HepG2 (cell line): ENCODE results near the gene AATF. TPM values are rescaled to one million over a fixed set of nuclear protein-coding genes. Genes with fewer than 3 reads are reported as not detected.

Experiments
- ATAC-seq: fragments of 200-7000 bp; cut with Tn5 transposase; 3 replicates; pipeline ENCODE4 v1.9.1; 2020; ENCODE audit warnings: mild to moderate bottlenecking, moderate library complexity
- BruUV-seq: library from RNA; stranded (reverse); fragments of 400-500 nt; replicated peaks from 2 replicates; lab custom pipeline; 2021; lab: Mats Ljungman, UMichigan
- CTCF ChIA-PET: fragments of 300-600 bp; formaldehyde crosslinking; extraction: SDS; loops from one replicate; lab custom pipeline; 2021; ENCODE audit warnings: low total read pairs, inconsistent platforms, low intra/inter-chr PET ratio; lab: Yijun Ruan, JAX
- POLR2A ChIA-PET: fragments of 350-600 bp; sonication (Branson Sonifier 250); formaldehyde crosslinking; loops from one replicate; lab custom pipeline; 2020; ENCODE audit warnings: antibody characterized with exemption, inconsistent platforms; lab: Yijun Ruan, JAX
- DNase-seq: peaks from one replicate; pipeline ENCODE4 v3.0.0-alpha.2; 2015; ENCODE audit warnings: low spot score
- FAIRE-seq: peaks from 3 replicates; lab custom pipeline; 2011; peaks lifted over from hg19 to GRCh38; lab: Jason Lieb, UNC
- H2AFZ ChIP-seq: one replicate; pipeline ENCODE4 v1.6.1; 2011; ENCODE audit warnings: low read length, inconsistent platforms
- H3K27ac ChIP-seq: fragments of 300-600 bp; 3 replicates; pipeline ENCODE4 v1.8.0; 2011; ENCODE audit warnings: mixed run types, mild to moderate bottlenecking, mixed read lengths, low read length, inconsistent platforms; ENCODE audit not compliant: insufficient read depth; ENCODE audit errors: extremely low read length
- H3K27me3 ChIP-seq, 2 experiments: fragments of 200-600 bp in 1 of 2; 2 replicates in 1 of 2; 3 replicates in 1 of 2; pipeline versions ENCODE4 v1.6.0 to v1.8.0; 2011; ENCODE audit warnings: low read length in 2 of 2, mild to moderate bottlenecking in 2 of 2, moderate library complexity in 2 of 2, inconsistent platforms in 1 of 2; ENCODE audit not compliant: insufficient read depth in 2 of 2, control insufficient read depth in 1 of 2
- H3K36me3 ChIP-seq, 2 experiments: fragments of 200-600 bp in 1 of 2; replicated peaks in 1 of 2; 2 replicates in 1 of 2; 3 replicates in 1 of 2; pipeline versions ENCODE4 v1.5.1 to v1.8.0; 2011; ENCODE audit warnings: low read length in 2 of 2, inconsistent platforms in 1 of 2; ENCODE audit not compliant: insufficient read depth in 2 of 2, control insufficient read depth in 1 of 2
- H3K4me1 ChIP-seq: 2 replicates; pipeline ENCODE4 v1.5.1; 2012; ENCODE audit warnings: low read length, inconsistent platforms; ENCODE audit not compliant: insufficient read depth
- H3K4me2 ChIP-seq: 2 replicates; pipeline ENCODE4 v1.6.0; 2011; ENCODE audit warnings: low read depth, low read length, inconsistent platforms
- H3K4me3 ChIP-seq, 3 experiments: fragments of 200-600 bp in 1 of 3; sonication (generic), shearing (Covaris generic) in 1 of 3; replicated peaks in 1 of 3; 2 replicates each; pipeline ENCODE4 v1.5.1; 2011 to 2016; ENCODE audit warnings: low read length in 3 of 3, inconsistent platforms in 2 of 3, low read depth in 2 of 3, mild to moderate bottlenecking in 2 of 3, control low read depth in 1 of 3, mixed read lengths in 1 of 3; ENCODE audit not compliant: insufficient read depth in 1 of 3
- H3K79me2 ChIP-seq: one replicate; pipeline ENCODE4 v1.6.1; 2011; ENCODE audit warnings: low read length, inconsistent platforms; ENCODE audit not compliant: insufficient read depth
- H3K9ac ChIP-seq: 2 replicates; pipeline ENCODE4 v1.6.0; 2011; ENCODE audit warnings: mild to moderate bottlenecking, low read depth, low read length, inconsistent platforms; ENCODE audit not compliant: insufficient read depth
- H3K9me3 ChIP-seq: 2 replicates; pipeline ENCODE4 v1.5.1; 2012; ENCODE audit warnings: mild to moderate bottlenecking, low read length
- H4K20me1 ChIP-seq: 2 replicates; pipeline ENCODE4 v1.6.0; 2011; ENCODE audit warnings: inconsistent platforms, mild to moderate bottlenecking, low read length, moderate library complexity; ENCODE audit not compliant: insufficient read depth
- AKAP8 ChIP-seq: sonication (generic); formaldehyde crosslinking; IDR thresholded peaks from 2 replicates; pipeline ENCODE4 v1.5.1; 2020; ENCODE audit warnings: mild to moderate bottlenecking, missing genetic modification reagents
- ARHGAP35 ChIP-seq: sonication (generic); formaldehyde crosslinking; IDR thresholded peaks from 2 replicates; pipeline ENCODE4 v1.9.0; 2022; ENCODE audit warnings: mild to moderate bottlenecking, inconsistent platforms, moderate library complexity, missing genetic modification reagents, borderline replicate concordance
- BCL6 ChIP-seq: IDR thresholded peaks from 2 replicates; pipeline ENCODE4 v1.6.1; 2016; ENCODE audit warnings: missing genetic modification reagents, missing compliant biosample characterization
- EHMT2 ChIP-seq: fragments of 200-600 bp; sonication (generic); IDR thresholded peaks from 2 replicates; pipeline ENCODE4 v1.7.0; 2017; ENCODE audit warnings: antibody characterized with exemption, low read depth, low read length, borderline replicate concordance
- FOSL1 ChIP-seq: sonication (generic); formaldehyde crosslinking; IDR thresholded peaks from 2 replicates; pipeline ENCODE4 v1.9.0; 2021; ENCODE audit warnings: missing genetic modification reagents, borderline replicate concordance
- GABPB1 ChIP-seq: IDR thresholded peaks from 2 replicates; pipeline ENCODE4 v1.6.1; 2016; ENCODE audit warnings: mild to moderate bottlenecking, missing genetic modification reagents, moderate library complexity, missing compliant biosample characterization
- HNF1A ChIP-seq, 2 experiments: sonication (generic) in 1 of 2; formaldehyde crosslinking in 1 of 2; IDR thresholded peaks; 2 replicates each; pipeline versions ENCODE4 v1.4.0 to v1.6.1; 2016 to 2020; ENCODE audit warnings: borderline replicate concordance in 1 of 2, low read depth in 1 of 2, mild to moderate bottlenecking in 1 of 2, missing genetic modification reagents in 1 of 2
- KLF13 ChIP-seq: sonication (generic); formaldehyde crosslinking; IDR thresholded peaks from 2 replicates; pipeline ENCODE4 v1.4.0; 2020; ENCODE audit warnings: mild to moderate bottlenecking, missing genetic modification reagents
- REXO4 ChIP-seq: sonication (generic); formaldehyde crosslinking; IDR thresholded peaks from 2 replicates; pipeline ENCODE4 v1.8.0; 2022; ENCODE audit warnings: missing genetic modification reagents, mild to moderate bottlenecking, borderline replicate concordance
- RFXAP ChIP-seq: sonication (generic); formaldehyde crosslinking; IDR thresholded peaks from 2 replicates; pipeline ENCODE4 v1.4.0; 2020; ENCODE audit warnings: missing genetic modification reagents, borderline replicate concordance
- SALL1 ChIP-seq: sonication (generic); formaldehyde crosslinking; IDR thresholded peaks from 2 replicates; pipeline ENCODE4 v1.8.0; 2022; ENCODE audit warnings: mild to moderate bottlenecking, missing genetic modification reagents
- SIX4 ChIP-seq: sonication (generic); formaldehyde crosslinking; IDR thresholded peaks from 2 replicates; pipeline ENCODE4 v1.4.0; 2020; ENCODE audit warnings: missing genetic modification reagents
- U2AF1 ChIP-seq: fragments of 200-400 bp; formaldehyde crosslinking; optimal IDR thresholded peaks from 2 replicates; pipeline ENCODE3; 2017; ENCODE audit warnings: mild to moderate bottlenecking, low read depth, low read length
- ZFP41 ChIP-seq: sonication (generic); formaldehyde crosslinking; IDR thresholded peaks from 2 replicates; pipeline ENCODE4 v1.4.0; 2020; ENCODE audit warnings: mild to moderate bottlenecking, missing genetic modification reagents, borderline replicate concordance
- ZMYM2 ChIP-seq: sonication (generic); formaldehyde crosslinking; IDR thresholded peaks from 2 replicates; pipeline ENCODE4 v1.8.0; 2022; ENCODE audit warnings: mild to moderate bottlenecking, missing genetic modification reagents
- ZNF12 ChIP-seq: sonication (generic); formaldehyde crosslinking; IDR thresholded peaks from 2 replicates; pipeline ENCODE4 v1.5.0; 2020; ENCODE audit warnings: missing genetic modification reagents
- ZNF251 ChIP-seq: sonication (generic); formaldehyde crosslinking; IDR thresholded peaks from 2 replicates; pipeline ENCODE4 v1.9.0; 2021; ENCODE audit warnings: mild to moderate bottlenecking, missing genetic modification reagents
- ZNF432 ChIP-seq: sonication (generic); formaldehyde crosslinking; IDR thresholded peaks from 2 replicates; pipeline ENCODE4 v1.5.0; 2020; ENCODE audit warnings: missing genetic modification reagents, mild to moderate bottlenecking, borderline replicate concordance
- ZNF549 ChIP-seq: sonication (generic); formaldehyde crosslinking; IDR thresholded peaks from 2 replicates; pipeline ENCODE4 v1.5.0; 2020; ENCODE audit warnings: missing genetic modification reagents
- WGBS: methylation state at CpG from one replicate; pipeline ENCODE4 v1.1.6; 2017; ENCODE audit warnings: low lambda C conversion rate; 5-methylcytosine and 5-hydroxymethylcytosine counted together
- in situ Hi-C: cut with HindIII; loops from 2 replicates; pipeline ENCODE4 v1.10.0; 2017; ENCODE audit warnings: low pct_unique_long_range_greater_than_20kb; ENCODE audit not compliant: extremely low pct_ligation_motif_present
- intact Hi-C: fragments of 100-400 bp; cut with micrococcal nuclease; formaldehyde crosslinking; loops from one replicate; pipeline ENCODE4 v1.10.0; 2022; ENCODE audit not compliant: unreplicated experiment
- polyA plus RNA-seq, 8 experiments: library from polyadenylated mRNA; depleted of rRNA in 3 of 8; stranded (reverse) in 7 of 8; unstranded in 1 of 8; fragments of >200 nt; fragmentation: Illumina TruSeq in 4 of 8; extraction: Trizol in 4 of 8; gene quantifications; 2 replicates each; pipeline versions ENCODE4 v1.2.1 to v1.2.3, GENCODE V29; 2011 to 2016; ENCODE audit warnings: low read depth in 4 of 8, missing spikeins in 1 of 8, mixed read lengths in 1 of 8; ENCODE audit not compliant: insufficient read depth in 1 of 8
- total RNA-seq, 5 experiments: library from RNA; depleted of rRNA; stranded (reverse); fragments of >200 nt; fragmentation: Illumina TruSeq; extraction: Trizol; gene quantifications; 2 replicates each; pipeline ENCODE4 v1.2.3, GENCODE V29; 2016; ENCODE audit warnings: low read depth in 1 of 5
- TF ChIP-seq, protein P1 (sequence below): sonication (generic); formaldehyde crosslinking; IDR thresholded peaks from 2 replicates; pipeline ENCODE4 v1.5.1; 2020; ENCODE audit warnings: missing genetic modification reagents, mild to moderate bottlenecking, borderline replicate concordance

Gene AATF
- total and polyA plus RNA-seq, 2 of the 13 experiments (the other 11 are each of a cell fraction or from before 2014, with no cell fraction given), result 9.1 to 53.3 TPM

DNA sequence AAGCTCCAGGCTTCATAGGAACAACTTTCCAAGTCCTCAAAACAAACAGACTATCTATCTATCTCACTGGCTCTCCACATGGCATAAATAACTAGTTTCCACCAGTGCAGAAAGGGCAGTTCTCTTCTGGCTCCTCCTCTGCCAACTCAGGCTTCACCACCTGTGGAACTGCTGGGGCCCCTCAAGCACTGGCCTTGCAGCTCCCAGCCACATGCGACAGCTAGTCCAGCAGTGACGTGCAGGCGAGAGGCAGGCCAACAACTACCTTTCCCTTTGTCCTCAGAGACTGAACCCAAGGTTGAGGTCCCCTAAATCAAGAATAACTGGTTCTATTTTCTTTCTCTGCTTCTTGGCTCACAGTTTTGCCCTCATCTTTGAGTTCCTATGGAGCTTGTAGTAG is 137.6 kb downstream of the AATF start (continued):
- TF ChIP-seq BCL6 (CRISPR knock-in tag) (no peak), FOSL1 (CRISPR knock-in tag) (no peak), HNF1A (IDR thresholded peaks at IDR 0.05; ENCODE audit: low read depth) (no peak), HNF1A (CRISPR knock-in tag; IDR thresholded peaks at IDR 0.05; ENCODE audit: borderline replicate concordance) (no peak)

GRCh38 chr17:37086948-37087347 is 138.2 kb downstream of the AATF start:
- no TSS peak for BruUV-seq
- intact Hi-C loops, result no loop called here
- H3K4me3 ChIP-seq, result no peak overlapping the region
- FAIRE-seq (no peak), DNase-seq (no peak), ATAC-seq (no peak)
- H3K79me2 ChIP-seq, result no peaks in the 10 kb centered on the region
- POLR2A ChIA-PET, result no interaction called here
- CTCF ChIA-PET, result no interaction called here
- H3K4me2 ChIP-seq, result no peak overlapping the region
- H2AFZ ChIP-seq, result no peak overlapping the region
- in situ Hi-C loops, result no loop called here
- no peaks in the 10 kb centered on the region for H4K20me1 ChIP-seq
- WGBS, result 96% methylated on average over 3 of the region's 3 CpGs
- H3K9ac ChIP-seq, result no peak overlapping the region
- no peaks in the 10 kb centered on the region for H3K9me3 ChIP-seq
- H3K4me1 ChIP-seq, result peaks cover 13% of the 10 kb centered on the region
- H3K27ac ChIP-seq, result no peak overlapping the region
- H3K27me3 ChIP-seq, result no peaks in the 10 kb centered on the region
- peaks cover 8 to 62% of the 10 kb centered on the region in 2 experiments for H3K36me3 ChIP-seq
- no peak for TF ChIP-seq ZMYM2 (CRISPR knock-in tag)
- TF ChIP-seq REXO4 (CRISPR knock-in tag), result no peak
- TF ChIP-seq SALL1, result no peak
- TF ChIP-seq ZNF432 (CRISPR knock-in tag), result no peak
- no peak for TF ChIP-seq ZNF251
- no peak for TF ChIP-seq ZNF549 (CRISPR knock-in tag)
- TF ChIP-seq ZNF12 (CRISPR knock-in tag), result no peak
- no peak for TF ChIP-seq RFXAP
- TF ChIP-seq ZFP41 (CRISPR knock-in tag), result no peak
- TF ChIP-seq EHMT2, result no peak
- no peak for TF ChIP-seq GABPB1 (CRISPR knock-in tag)
- no peak for TF ChIP-seq AKAP8
- TF ChIP-seq SIX4 (CRISPR knock-in tag), result no peak
- no peak for TF ChIP-seq KLF13
- TF ChIP-seq, protein P1, sequence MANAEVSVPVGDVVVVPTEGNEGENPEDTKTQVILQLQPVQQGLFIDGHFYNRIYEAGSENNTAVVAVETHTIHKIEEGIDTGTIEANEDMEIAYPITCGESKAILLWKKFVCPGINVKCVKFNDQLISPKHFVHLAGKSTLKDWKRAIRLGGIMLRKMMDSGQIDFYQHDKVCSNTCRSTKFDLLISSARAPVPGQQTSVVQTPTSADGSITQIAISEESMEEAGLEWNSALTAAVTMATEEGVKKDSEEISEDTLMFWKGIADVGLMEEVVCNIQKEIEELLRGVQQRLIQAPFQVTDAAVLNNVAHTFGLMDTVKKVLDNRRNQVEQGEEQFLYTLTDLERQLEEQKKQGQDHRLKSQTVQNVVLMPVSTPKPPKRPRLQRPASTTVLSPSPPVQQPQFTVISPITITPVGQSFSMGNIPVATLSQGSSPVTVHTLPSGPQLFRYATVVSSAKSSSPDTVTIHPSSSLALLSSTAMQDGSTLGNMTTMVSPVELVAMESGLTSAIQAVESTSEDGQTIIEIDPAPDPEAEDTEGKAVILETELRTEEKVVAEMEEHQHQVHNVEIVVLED (CRISPR knock-in tag), result no peak
- TF ChIP-seq U2AF1, result no peak
- no peak for TF ChIP-seq ARHGAP35 (CRISPR knock-in tag)
